Effector memory CD8-positive, alpha-beta T cell (primary cell): ENCODE data around the gene USP7.

ENCODE experiments used
- ATAC-seq: fragments of 150-1000 bp; cut with Tn5 transposase; replicated peaks from 2 replicates; pipeline ENCODE4 v1.10.0; 2021; ENCODE audit warnings: mild to moderate bottlenecking, moderate library complexity
- DNase-seq, 3 experiments: peaks; one replicate each; pipeline ENCODE4 v3.0.0; 2021
- H3K27ac Mint-ChIP-seq, 2 donors: one replicate each; pipeline ENCODE4 v1.8.0; 2022; ENCODE audit warnings: mild to moderate bottlenecking in 2 of 2, mixed read lengths in 2 of 2, moderate library complexity in 2 of 2
- H3K27me3 Mint-ChIP-seq, 2 donors: one replicate each; pipeline ENCODE4 v1.8.0; 2022; ENCODE audit warnings: mixed read lengths in 2 of 2
- H3K36me3 Mint-ChIP-seq: one replicate; pipeline ENCODE4 v1.8.0; 2022; ENCODE audit warnings: mild to moderate bottlenecking, moderate library complexity, mixed read lengths; ENCODE audit not compliant: insufficient read depth
- H3K4me1 Mint-ChIP-seq, 2 donors: one replicate each; pipeline ENCODE4 v1.8.0; 2022; ENCODE audit warnings: low read depth in 2 of 2, mixed read lengths in 2 of 2
- H3K4me3 Mint-ChIP-seq, 2 donors: one replicate each; pipeline ENCODE4 v1.8.0; 2022; ENCODE audit warnings: mild to moderate bottlenecking in 2 of 2, mixed read lengths in 2 of 2, moderate library complexity in 2 of 2
- H3K9me3 Mint-ChIP-seq, 2 donors: one replicate each; pipeline ENCODE4 v1.8.0; 2022; ENCODE audit warnings: mixed read lengths in 2 of 2

The USP7 gene

DNA sequence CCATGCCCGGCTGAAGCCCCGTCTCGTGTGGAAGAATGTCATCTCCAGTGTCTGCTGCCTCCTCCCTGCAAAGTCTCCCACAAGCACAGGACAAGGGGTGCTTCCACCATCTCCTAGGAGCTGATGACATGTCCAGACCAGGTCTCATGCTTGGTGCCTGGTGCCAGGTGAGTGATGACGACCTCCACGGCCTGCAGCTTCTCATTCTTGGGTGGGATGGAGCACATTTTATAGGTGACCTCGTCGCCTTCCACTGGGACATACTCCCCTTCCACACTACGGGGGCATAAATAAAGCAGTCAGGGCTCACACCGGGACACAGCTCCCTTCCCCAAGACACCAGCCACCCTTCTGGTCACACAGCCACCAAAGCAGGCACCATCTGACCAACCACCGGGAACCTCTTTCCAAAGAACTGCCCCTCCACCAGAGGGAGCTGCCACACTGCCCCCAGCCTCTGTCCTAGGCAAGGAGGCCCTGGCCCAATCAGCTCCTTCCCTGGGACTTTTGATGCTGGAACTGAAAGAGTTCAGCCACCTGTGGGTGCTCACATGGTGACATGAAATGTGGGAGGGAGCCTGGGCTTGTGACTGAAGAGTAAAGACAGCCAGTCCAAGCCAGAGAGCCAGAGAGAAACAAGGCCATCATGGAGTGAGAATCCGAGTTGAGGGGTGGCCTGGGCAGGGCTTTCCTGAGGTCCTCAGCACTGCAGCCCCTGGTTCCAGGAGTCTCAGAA lies 108.5 kb downstream of the USP7 start:
- Mint-ChIP-seq H3K27me3 (no peaks in the 10 kb centered on the region), H3K27ac (peak overlapping the region in 1 of 2 donors; percentile 62), H3K4me3 (no peak overlapping the region), H3K4me1 (peaks cover 11 to 15% of the 10 kb centered on the region in 2 donors), H3K36me3 (peaks cover 44% of the 10 kb centered on the region), H3K9me3 (no peaks in the 10 kb centered on the region)
- ATAC-seq (no peak), DNase-seq (no peak)

GRCh38 chr16:8854298-8854948 lies 109.3 kb downstream of the USP7 start:
- Mint-ChIP-seq H3K4me3 (no peak overlapping the region), H3K27me3 (no peaks in the 10 kb centered on the region), H3K36me3 (peaks cover 44% of the 10 kb centered on the region), H3K4me1 (peaks cover 15 to 23% of the 10 kb centered on the region in 2 donors), H3K27ac (peak overlapping the region in 1 of 2 donors; percentile 62), H3K9me3 (no peaks in the 10 kb centered on the region)
- ATAC-seq (no peak), DNase-seq (no peak)

DNA sequence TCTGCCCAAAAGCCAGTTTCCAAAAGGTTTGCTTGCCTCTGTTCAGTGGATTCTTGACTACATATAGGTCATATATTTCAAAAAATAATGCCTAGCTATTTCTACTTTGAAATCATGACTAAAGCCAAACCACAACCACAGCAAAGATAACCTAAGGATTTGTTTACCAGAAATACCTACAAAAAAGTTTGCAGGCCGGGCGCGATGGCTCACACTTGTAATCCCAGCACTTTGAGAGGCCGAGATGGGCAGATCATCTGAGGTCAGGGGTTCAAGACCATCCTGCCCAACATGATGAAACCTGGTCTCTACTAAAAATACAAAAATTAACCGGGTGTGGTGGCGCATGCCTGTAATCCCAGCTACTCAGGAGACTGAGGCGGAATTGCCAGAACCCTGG lies 110.1 kb downstream of the USP7 start:
- no peak overlapping the region for H3K4me3 Mint-ChIP-seq
- peak overlapping the region; percentile 35 to 62 for H3K27ac Mint-ChIP-seq
- DNase-seq (no peak), ATAC-seq (no peak)
- H3K4me1 Mint-ChIP-seq: peaks cover 15 to 26% of the 10 kb centered on the region in 2 donors
- H3K36me3 Mint-ChIP-seq: peaks cover 48% of the 10 kb centered on the region
- H3K27me3 Mint-ChIP-seq: no peaks in the 10 kb centered on the region
- H3K9me3 Mint-ChIP-seq: no peaks in the 10 kb centered on the region

DNA sequence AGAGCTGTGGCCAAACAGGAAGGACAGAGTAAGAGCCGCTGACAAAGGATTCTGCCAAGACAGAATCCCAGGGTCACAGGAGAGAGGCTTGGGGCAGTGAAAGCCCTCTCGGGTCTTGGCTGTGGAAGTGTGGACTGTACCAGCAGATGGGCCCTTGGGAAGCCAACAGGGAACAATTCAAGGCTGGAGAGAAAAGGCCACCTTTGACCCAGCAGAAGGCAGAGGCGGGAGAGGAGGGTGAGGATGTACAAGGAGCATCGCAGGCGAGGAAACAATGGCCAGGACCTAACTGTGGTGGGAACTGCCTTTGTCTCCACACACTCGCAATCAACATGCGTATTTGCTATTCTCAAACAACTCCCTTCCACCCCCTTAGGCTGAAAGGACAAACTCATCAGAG lies 110.6 kb downstream of the USP7 start:
- peaks cover 14 to 26% of the 10 kb centered on the region in 2 donors for H3K4me1 Mint-ChIP-seq
- ATAC-seq (no peak), DNase-seq (no peak)
- H3K27ac Mint-ChIP-seq: peak overlapping the region; percentile 51 to 62
- no peak overlapping the region for H3K4me3 Mint-ChIP-seq
- H3K36me3 Mint-ChIP-seq: peaks cover 48% of the 10 kb centered on the region
- no peaks in the 10 kb centered on the region for H3K27me3 Mint-ChIP-seq
- no peaks in the 10 kb centered on the region for H3K9me3 Mint-ChIP-seq

DNA sequence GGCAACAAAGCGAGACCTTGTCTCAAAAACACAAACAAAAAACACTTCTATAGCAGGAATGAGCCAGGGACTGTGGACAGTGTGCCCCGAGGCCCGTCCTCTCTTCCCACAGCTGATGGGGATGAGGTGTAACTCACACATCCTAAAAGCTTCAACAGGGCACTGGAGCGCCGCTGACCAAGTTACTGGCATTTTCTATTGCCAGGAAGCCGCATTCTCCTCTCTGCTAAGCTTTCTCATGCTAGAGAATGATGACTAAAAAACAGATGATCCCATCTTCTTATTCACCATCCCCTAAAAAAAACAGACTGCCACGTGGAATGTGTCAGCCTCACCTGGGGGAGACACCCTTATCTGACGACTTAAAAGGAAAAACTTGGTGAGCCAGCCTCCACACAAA lies 111.2 kb downstream of the USP7 start:
- H3K4me1 Mint-ChIP-seq: peaks cover 11 to 23% of the 10 kb centered on the region in 2 donors
- ATAC-seq (no peak), DNase-seq (no peak)
- peak overlapping the region; percentile 51 to 62 for H3K27ac Mint-ChIP-seq
- H3K9me3 Mint-ChIP-seq: no peaks in the 10 kb centered on the region
- H3K36me3 Mint-ChIP-seq: peaks cover 41% of the 10 kb centered on the region
- no peaks in the 10 kb centered on the region for H3K27me3 Mint-ChIP-seq
- no peak overlapping the region for H3K4me3 Mint-ChIP-seq

GRCh38 chr16:8851761-8852403 lies 111.8 kb downstream of the USP7 start:
- peak overlapping the region; percentile 62 to 91 for H3K27ac Mint-ChIP-seq
- H3K9me3 Mint-ChIP-seq: no peaks in the 10 kb centered on the region
- no peak overlapping the region for H3K4me3 Mint-ChIP-seq
- peaks cover 40% of the 10 kb centered on the region for H3K36me3 Mint-ChIP-seq
- ATAC-seq: no peak
- no peak for DNase-seq
- peaks cover 11 to 23% of the 10 kb centered on the region in 2 donors for H3K4me1 Mint-ChIP-seq
- no peaks in the 10 kb centered on the region for H3K27me3 Mint-ChIP-seq

DNA sequence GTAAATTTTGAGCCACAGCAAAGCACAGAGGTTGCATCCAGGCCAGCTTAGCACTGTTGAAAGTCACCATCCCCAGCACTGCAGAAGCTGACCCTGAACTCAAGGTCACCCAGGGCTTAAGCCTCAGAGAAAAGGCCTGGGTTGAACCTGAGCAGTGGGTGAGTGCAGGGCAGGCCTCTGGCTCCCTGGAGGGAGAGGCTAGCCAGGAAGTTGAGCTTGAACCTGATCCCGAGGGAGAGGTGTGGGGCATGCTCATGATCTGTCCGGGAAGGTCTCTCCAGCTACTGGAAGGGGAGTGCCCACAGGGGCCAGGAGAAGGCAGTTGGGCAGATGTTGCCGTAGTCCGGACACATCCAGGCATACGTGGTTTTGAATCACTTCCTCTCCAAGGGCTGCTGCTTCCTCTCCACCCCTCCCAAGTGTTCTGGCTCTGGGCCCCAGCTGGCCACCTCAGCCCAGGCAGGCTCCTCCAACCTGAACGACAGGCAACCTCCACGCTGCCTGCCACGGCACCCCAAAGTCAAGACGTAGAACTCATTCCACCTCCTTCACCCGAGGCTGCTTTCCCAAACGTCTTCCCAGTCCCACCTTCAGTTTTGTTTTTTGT lies 113.3 kb downstream of the USP7 start:
- Mint-ChIP-seq H3K4me1 (peaks cover 11 to 23% of the 10 kb centered on the region in 2 donors), H3K27ac (peak overlapping the region; percentile 62 to 76), H3K36me3 (peaks cover 30% of the 10 kb centered on the region), H3K9me3 (no peaks in the 10 kb centered on the region), H3K27me3 (no peaks in the 10 kb centered on the region), H3K4me3 (no peak overlapping the region)
- DNase-seq (no peak), ATAC-seq (peak; percentile 33)

- H3K36me3 Mint-ChIP-seq: peaks cover 22% of the 10 kb centered on the region
- ATAC-seq: no peak
- DNase-seq: no peak
- H3K4me3 Mint-ChIP-seq: no peak overlapping the region
- no peaks in the 10 kb centered on the region for H3K9me3 Mint-ChIP-seq
- no peaks in the 10 kb centered on the region for H3K27me3 Mint-ChIP-seq
- peak overlapping the region; percentile 62 to 76 for H3K27ac Mint-ChIP-seq
- H3K4me1 Mint-ChIP-seq: peaks cover 18 to 31% of the 10 kb centered on the region in 2 donors
Measured at GRCh38 chr16:8849411-8850011, 114.2 kb downstream of the USP7 start.

GRCh38 chr16:8848939-8849391 lies 114.7 kb downstream of the USP7 start:
- no peak for ATAC-seq
- Mint-ChIP-seq H3K27ac (peak overlapping the region in 1 of 2 donors; percentile 62), H3K4me3 (no peak overlapping the region), H3K36me3 (peaks cover 22% of the 10 kb centered on the region), H3K4me1 (peaks cover 20 to 35% of the 10 kb centered on the region in 2 donors), H3K9me3 (no peaks in the 10 kb centered on the region), H3K27me3 (no peaks in the 10 kb centered on the region)
- no peak for DNase-seq

DNA sequence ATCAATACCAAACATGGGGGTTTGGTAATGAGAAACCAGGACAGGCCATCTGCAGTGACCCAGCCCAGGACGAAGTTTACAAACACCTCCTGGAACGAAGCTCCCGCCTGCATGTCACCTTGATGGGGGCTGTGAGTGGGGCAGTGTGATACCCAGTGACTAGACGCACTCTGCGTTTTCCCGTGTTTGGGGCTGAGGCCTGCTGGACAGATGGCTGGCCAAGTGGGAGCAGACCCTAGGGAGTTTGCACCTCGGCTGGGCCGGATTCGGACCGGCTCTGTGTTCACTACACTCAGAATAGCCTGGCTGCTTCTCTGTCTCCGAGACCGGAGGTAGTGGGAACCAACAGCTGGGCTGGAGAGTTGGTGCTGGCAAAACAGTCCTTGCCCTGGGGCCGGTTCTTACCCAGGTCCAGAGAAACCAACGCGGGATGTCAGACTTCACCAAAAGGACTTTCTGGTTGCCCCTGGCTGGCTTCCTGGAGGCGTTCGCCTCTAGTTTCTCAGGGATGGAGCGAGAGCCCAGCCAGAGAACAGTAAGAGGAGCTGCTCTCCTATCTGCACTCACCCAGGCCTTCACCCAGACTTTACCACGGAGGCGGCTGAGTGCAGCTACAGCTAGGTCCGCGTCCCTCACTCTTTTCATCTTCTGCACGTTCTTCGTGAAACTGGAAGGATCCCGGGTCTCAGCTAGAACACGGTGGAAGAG lies 115.3 kb downstream of the USP7 start:
- ATAC-seq (no peak), DNase-seq (no peak)
- H3K4me1 Mint-ChIP-seq: peaks cover 22 to 41% of the 10 kb centered on the region in 2 donors
- H3K36me3 Mint-ChIP-seq: peaks cover 25% of the 10 kb centered on the region
- no peaks in the 10 kb centered on the region for H3K9me3 Mint-ChIP-seq
- no peak overlapping the region for H3K4me3 Mint-ChIP-seq
- H3K27ac Mint-ChIP-seq: peak overlapping the region in 1 of 2 donors; percentile 62
- no peaks in the 10 kb centered on the region for H3K27me3 Mint-ChIP-seq

GRCh38 chr16:8847623-8848022 lies 116.1 kb downstream of the USP7 start:
- Mint-ChIP-seq H3K27ac (peak overlapping the region in 1 of 2 donors; percentile 72), H3K4me1 (peaks cover 22 to 47% of the 10 kb centered on the region in 2 donors), H3K36me3 (peaks cover 21% of the 10 kb centered on the region), H3K27me3 (no peaks in the 10 kb centered on the region), H3K4me3 (no peak overlapping the region), H3K9me3 (no peaks in the 10 kb centered on the region)
- no peak for ATAC-seq
- no peak for DNase-seq

- no peak for ATAC-seq
- H3K27ac Mint-ChIP-seq: peak overlapping the region in 1 of 2 donors; percentile 72
- DNase-seq: no peak
- H3K4me1 Mint-ChIP-seq: peaks cover 23 to 50% of the 10 kb centered on the region in 2 donors
- H3K4me3 Mint-ChIP-seq: no peak overlapping the region
- no peaks in the 10 kb centered on the region for H3K27me3 Mint-ChIP-seq
- H3K9me3 Mint-ChIP-seq: no peaks in the 10 kb centered on the region
- peaks cover 21% of the 10 kb centered on the region for H3K36me3 Mint-ChIP-seq
Measured at GRCh38 chr16:8847145-8847544, 116.6 kb downstream of the USP7 start.
